Endothelial cell of umbilical vein (primary cell): ENCODE data around the gene METTL16. TPM values are rescaled to one million over a fixed set of nuclear protein-coding genes. Genes with fewer than 3 reads are reported as not detected.

ENCODE experiments used
- BruUV-seq: library from RNA; stranded (reverse); fragments of 400-500 nt; replicated peaks from 2 replicates; lab custom pipeline; 2021; lab: Mats Ljungman, UMichigan
- CTCF ChIA-PET: fragments of 300-600, 350-600 bp; sonication (Branson Sonifier 250); formaldehyde crosslinking; loops from one replicate; lab custom pipeline; 2021; ENCODE audit warnings: antibody characterized with exemption, inconsistent platforms; lab: Charles Lee
- POLR2A ChIA-PET: fragments of 300-600, 350-600 bp; sonication (Branson Sonifier 250); formaldehyde crosslinking; loops from one replicate; lab custom pipeline; 2021; ENCODE audit warnings: antibody characterized with exemption, inconsistent platforms; lab: Charles Lee
- DNase-seq: peaks from one replicate; pipeline ENCODE4 v3.0.0-alpha.2; 2011; ENCODE audit warnings: low read depth, low spot score
- FAIRE-seq: peaks from 2 replicates; lab custom pipeline; 2011; peaks lifted over from hg19 to GRCh38; lab: Jason Lieb, UNC
- H2AFZ ChIP-seq: 2 replicates; pipeline ENCODE4 v1.6.0; 2012; ENCODE audit warnings: low read depth, low read length, control low read depth, inconsistent platforms
- H3K27ac ChIP-seq: 2 replicates; pipeline ENCODE4 v1.5.1; 2011; ENCODE audit warnings: low read depth, mild to moderate bottlenecking, control low read depth, low read length, moderate library complexity; ENCODE audit not compliant: insufficient read depth
- H3K27me3 ChIP-seq, 2 experiments: 2 replicates each; pipeline versions ENCODE4 v1.6.0 to v1.6.1; 2011; ENCODE audit warnings: low read length in 2 of 2, mixed read lengths in 1 of 2; ENCODE audit not compliant: control insufficient read depth in 2 of 2, insufficient read depth in 2 of 2
- H3K36me3 ChIP-seq, 2 experiments: 2 replicates in 1 of 2; 3 replicates in 1 of 2; pipeline ENCODE4 v1.5.1; 2011; ENCODE audit warnings: low read length in 2 of 2, mild to moderate bottlenecking in 1 of 2, moderate library complexity in 1 of 2; ENCODE audit not compliant: control insufficient read depth in 2 of 2, insufficient read depth in 2 of 2; ENCODE audit errors: extremely low read depth in 1 of 2
- H3K4me1 ChIP-seq: 3 replicates; pipeline ENCODE4 v1.5.1; 2011; ENCODE audit warnings: mild to moderate bottlenecking, low read length; ENCODE audit not compliant: control insufficient read depth, insufficient read depth; ENCODE audit errors: extremely low read depth
- H3K4me2 ChIP-seq: 2 replicates; pipeline ENCODE4 v1.6.1; 2011; ENCODE audit warnings: low read length, control low read depth, mixed read lengths; ENCODE audit not compliant: insufficient read depth
- H3K4me3 ChIP-seq, 3 experiments: fragments of 200-600 bp in 1 of 3; sonication (generic), shearing (Covaris generic) in 1 of 3; replicated peaks in 1 of 3; 2 replicates each; pipeline ENCODE4 v1.5.1; 2011 to 2016; ENCODE audit warnings: control low read depth in 3 of 3, low read length in 3 of 3, mild to moderate bottlenecking in 2 of 3, inconsistent platforms in 1 of 3, low read depth in 1 of 3, moderate library complexity in 1 of 3; ENCODE audit not compliant: insufficient read depth in 1 of 3
- H3K79me2 ChIP-seq: 2 replicates; pipeline ENCODE4 v1.6.0; 2012; ENCODE audit warnings: low read length, inconsistent platforms; ENCODE audit not compliant: control insufficient read depth, insufficient read depth
- H3K9ac ChIP-seq: replicated peaks from 2 replicates; pipeline ENCODE3; 2011; ENCODE audit warnings: low read length, control low read depth; ENCODE audit not compliant: insufficient read depth; ENCODE audit errors: extremely low read depth
- H3K9me1 ChIP-seq: replicated peaks from 3 replicates; pipeline ENCODE4 v1.6.0; 2011; ENCODE audit warnings: mild to moderate bottlenecking, low read length; ENCODE audit not compliant: control insufficient read depth, insufficient read depth; ENCODE audit errors: extremely low read depth
- H3K9me3 ChIP-seq: replicated peaks from 2 replicates; pipeline ENCODE4 v1.5.1; 2012; ENCODE audit warnings: low read length, inconsistent platforms; ENCODE audit not compliant: control insufficient read depth, insufficient read depth
- H4K20me1 ChIP-seq: replicated peaks from 2 replicates; pipeline ENCODE3; 2011; ENCODE audit warnings: mild to moderate bottlenecking, low read length; ENCODE audit not compliant: control insufficient read depth, insufficient read depth; ENCODE audit errors: extremely low read depth
- EZH2 ChIP-seq: IDR thresholded peaks from 2 replicates; pipeline ENCODE4 v1.6.1; 2012; ENCODE audit warnings: borderline replicate concordance, low read depth, mild to moderate bottlenecking, moderate library complexity, low read length, inconsistent platforms; ENCODE audit not compliant: severe bottlenecking
- FOS ChIP-seq: IDR thresholded peaks from 2 replicates; pipeline ENCODE4 v1.6.1; 2011; ENCODE audit warnings: mild to moderate bottlenecking, low read length, moderate library complexity, borderline replicate concordance; ENCODE audit not compliant: insufficient read depth
- GATA2 ChIP-seq: IDR thresholded peaks from 2 replicates; pipeline ENCODE4 v1.7.0; 2011; ENCODE audit warnings: low read depth, mild to moderate bottlenecking, moderate library complexity, mixed read lengths, low read length; ENCODE audit not compliant: insufficient read length, insufficient read depth
- JUN ChIP-seq: IDR thresholded peaks from 2 replicates; pipeline ENCODE4 v1.6.1; 2011; ENCODE audit warnings: borderline replicate concordance, low read depth; ENCODE audit not compliant: insufficient read length, insufficient read depth
- MYC ChIP-seq: IDR thresholded peaks from one replicate; pipeline ENCODE4 v1.6.1; 2011; ENCODE audit warnings: mild to moderate bottlenecking, low read depth, low read length
- POLR2A ChIP-seq: IDR thresholded peaks from 2 replicates; pipeline ENCODE4 v1.6.1; 2012; ENCODE audit warnings: low read depth, mild to moderate bottlenecking, control low read depth, low read length
- POLR2AphosphoS5 ChIP-seq: IDR thresholded peaks from 2 replicates; pipeline ENCODE4 v1.6.1; 2012; ENCODE audit warnings: low read depth, mild to moderate bottlenecking, control low read depth, low read length, moderate library complexity; ENCODE audit not compliant: insufficient read depth
- dilution Hi-C: fragments of 300-500 bp; cut with MboI; formaldehyde crosslinking; loops from one replicate; pipeline ENCODE4 v1.15.0; 2019; ENCODE audit warnings: low sequenced_read_pairs; ENCODE audit not compliant: extremely low pct_ligation_motif_present
- intact Hi-C: fragments of 100-400 bp; cut with micrococcal nuclease; formaldehyde crosslinking; loops from one replicate; pipeline ENCODE4 v1.10.0; 2022
- polyA plus RNA-seq, 4 experiments: library from polyadenylated mRNA; depleted of rRNA in 3 of 4; stranded (reverse) in 3 of 4; unstranded in 1 of 4; fragments of >200 nt; gene quantifications; 2 replicates each; pipeline versions ENCODE4 v1.2.1 to v1.2.3, GENCODE V29; 2011 to 2012; ENCODE audit warnings: missing spikeins in 1 of 4
- total RNA-seq: library from RNA; stranded (reverse); gene quantifications from 2 replicates; pipeline ENCODE4 v1.2.3, GENCODE V29; 2021
- TF ChIP-seq, protein P1 (sequence below): IDR thresholded peaks from 2 replicates; pipeline ENCODE4 v1.6.1; 2011; ENCODE audit not compliant: insufficient read depth, insufficient read length
- TF ChIP-seq, protein P2 (sequence below), 2 donors: IDR thresholded peaks; 1 replicate in 1 of 2; 2 replicates in 1 of 2; pipeline ENCODE4 v1.5.1; 2011; ENCODE audit warnings: low read length in 2 of 2, mild to moderate bottlenecking in 2 of 2, moderate library complexity in 2 of 2, control low read depth in 1 of 2, inconsistent platforms in 1 of 2, low read depth in 1 of 2; ENCODE audit not compliant: insufficient read depth in 1 of 2; ENCODE audit errors: extremely low read depth in 1 of 2

METTL16 gene
- total and polyA plus RNA-seq, 2 donors (not counting 3 experiments of a cell fraction or from before 2014, with no cell fraction given), result 11.0 to 24.7 TPM

DNA sequence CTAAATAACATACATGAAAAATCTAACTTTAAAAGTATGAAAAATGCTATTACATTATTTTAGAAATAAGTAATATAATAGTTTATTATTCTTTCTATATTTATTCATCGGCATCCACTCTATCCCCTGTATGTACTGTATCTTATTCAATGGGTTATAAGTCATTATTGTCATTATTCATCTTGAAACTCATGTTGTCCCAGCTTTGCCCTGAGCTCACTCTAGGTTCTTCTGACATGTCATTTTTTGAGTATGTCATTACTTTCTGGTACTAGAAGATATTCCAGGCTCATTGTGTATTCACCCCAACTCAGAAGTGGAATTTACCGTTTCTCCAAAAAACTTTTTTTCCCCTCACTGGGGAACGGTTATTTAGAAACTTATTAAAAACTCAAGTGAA is 57.8 kb downstream of the METTL16 start:
- intact Hi-C loops, result no loop called here
- BruUV-seq, result no TSS peak
- DNase-seq, result no peak

DNA sequence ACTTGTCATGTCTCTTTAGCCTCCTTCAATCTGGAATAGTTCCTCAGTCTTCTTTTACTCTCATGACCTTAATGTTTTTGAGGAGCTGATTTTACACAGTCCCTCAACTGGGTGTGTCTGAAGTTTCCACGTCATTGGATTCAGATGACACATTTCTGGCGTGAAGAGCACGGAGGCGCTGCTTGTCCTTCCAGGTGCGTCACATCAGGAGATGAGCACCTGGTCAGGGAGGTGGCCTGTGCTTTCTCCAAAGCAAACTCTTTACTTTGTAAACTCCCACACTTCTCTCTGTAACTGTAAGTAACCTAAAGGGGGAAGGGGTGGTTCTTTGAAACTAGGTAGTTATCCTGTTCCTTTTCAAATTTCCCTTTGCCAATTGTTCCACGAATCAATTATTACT is 58.4 kb downstream of the METTL16 start:
- POLR2A ChIA-PET, result no interaction called here
- Histone ChIP-seq H3K27ac (no peak overlapping the region), H2AFZ (no peak overlapping the region), H3K27me3 (no peaks in the 10 kb centered on the region), H3K4me2 (no peak overlapping the region), H3K9me1 (no peaks in the 10 kb centered on the region), H3K9me3 (no peaks in the 10 kb centered on the region), H3K4me3 (no peak overlapping the region), H3K4me1 (no peaks in the 10 kb centered on the region), H4K20me1 (no peaks in the 10 kb centered on the region), H3K79me2 (no peaks in the 10 kb centered on the region), H3K9ac (no peak overlapping the region), H3K36me3 (no peaks in the 10 kb centered on the region)
- TF ChIP-seq, protein P1, sequence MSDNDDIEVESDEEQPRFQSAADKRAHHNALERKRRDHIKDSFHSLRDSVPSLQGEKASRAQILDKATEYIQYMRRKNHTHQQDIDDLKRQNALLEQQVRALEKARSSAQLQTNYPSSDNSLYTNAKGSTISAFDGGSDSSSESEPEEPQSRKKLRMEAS, result no peak
- TF ChIP-seq, protein P2, sequence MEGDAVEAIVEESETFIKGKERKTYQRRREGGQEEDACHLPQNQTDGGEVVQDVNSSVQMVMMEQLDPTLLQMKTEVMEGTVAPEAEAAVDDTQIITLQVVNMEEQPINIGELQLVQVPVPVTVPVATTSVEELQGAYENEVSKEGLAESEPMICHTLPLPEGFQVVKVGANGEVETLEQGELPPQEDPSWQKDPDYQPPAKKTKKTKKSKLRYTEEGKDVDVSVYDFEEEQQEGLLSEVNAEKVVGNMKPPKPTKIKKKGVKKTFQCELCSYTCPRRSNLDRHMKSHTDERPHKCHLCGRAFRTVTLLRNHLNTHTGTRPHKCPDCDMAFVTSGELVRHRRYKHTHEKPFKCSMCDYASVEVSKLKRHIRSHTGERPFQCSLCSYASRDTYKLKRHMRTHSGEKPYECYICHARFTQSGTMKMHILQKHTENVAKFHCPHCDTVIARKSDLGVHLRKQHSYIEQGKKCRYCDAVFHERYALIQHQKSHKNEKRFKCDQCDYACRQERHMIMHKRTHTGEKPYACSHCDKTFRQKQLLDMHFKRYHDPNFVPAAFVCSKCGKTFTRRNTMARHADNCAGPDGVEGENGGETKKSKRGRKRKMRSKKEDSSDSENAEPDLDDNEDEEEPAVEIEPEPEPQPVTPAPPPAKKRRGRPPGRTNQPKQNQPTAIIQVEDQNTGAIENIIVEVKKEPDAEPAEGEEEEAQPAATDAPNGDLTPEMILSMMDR (IDR thresholded peaks at IDR 0.05; ENCODE audit: extremely low read depth in 1 of 2, insufficient read depth in 1 of 2, low read depth in 1 of 2, low read length in 2 of 2), result no peak
- TF ChIP-seq EZH2 (no peak), POLR2AphosphoS5 (no peak), GATA2 (no peak), POLR2A (no peak), MYC (no peak), JUN (no peak)
- intact Hi-C loops (no loop called here), dilution Hi-C loops (no loop called here)
- BruUV-seq, result no TSS peak
- CTCF ChIA-PET, result interaction anchor here (1.3 kb wide), 1 partner anchor 15 kb away, joined by 3 read pairs; no protein-coding TSS in a partner anchor
- DNase-seq (no peak), FAIRE-seq (no peak)

More for the DNA sequence above, 57.8 kb downstream of the METTL16 start:
- CTCF ChIA-PET, result no interaction called here
- Histone ChIP-seq H3K27me3 (no peaks in the 10 kb centered on the region), H3K4me2 (no peak overlapping the region), H3K9me3 (no peaks in the 10 kb centered on the region), H3K9me1 (no peaks in the 10 kb centered on the region), H3K4me1 (no peaks in the 10 kb centered on the region), H3K36me3 (no peaks in the 10 kb centered on the region), H3K9ac (no peak overlapping the region), H4K20me1 (no peaks in the 10 kb centered on the region), H3K27ac (no peak overlapping the region), H3K4me3 (no peak overlapping the region), H2AFZ (no peak overlapping the region), H3K79me2 (no peaks in the 10 kb centered on the region)
- POLR2A ChIA-PET, result no interaction called here
- TF ChIP-seq GATA2, result no peak
- TF ChIP-seq FOS, result no peak
- TF ChIP-seq JUN, result no peak
- TF ChIP-seq MYC, result no peak
- TF ChIP-seq EZH2, result no peak
- TF ChIP-seq POLR2A, result no peak
- dilution Hi-C loops, result no loop called here
- FAIRE-seq, result no peak
